NCI-H510A treated with DMSO at 0.1 percent for 48 hours (cell line): ENCODE data around the gene N4BP2.
A peak's percentile ranks its signal among the peaks of the same experiment; 100 is the strongest.
"Not testable (repeated sequence)": the region's sequence is repeated elsewhere in the genome, so short reads cannot be mapped to it uniquely, and the experiment has no call there.

ENCODE experiments used
- DNase-seq: peaks from one replicate; lab custom pipeline; 2025; lab: John Stamatoyannopoulos, UW

The N4BP2 gene

DNA sequence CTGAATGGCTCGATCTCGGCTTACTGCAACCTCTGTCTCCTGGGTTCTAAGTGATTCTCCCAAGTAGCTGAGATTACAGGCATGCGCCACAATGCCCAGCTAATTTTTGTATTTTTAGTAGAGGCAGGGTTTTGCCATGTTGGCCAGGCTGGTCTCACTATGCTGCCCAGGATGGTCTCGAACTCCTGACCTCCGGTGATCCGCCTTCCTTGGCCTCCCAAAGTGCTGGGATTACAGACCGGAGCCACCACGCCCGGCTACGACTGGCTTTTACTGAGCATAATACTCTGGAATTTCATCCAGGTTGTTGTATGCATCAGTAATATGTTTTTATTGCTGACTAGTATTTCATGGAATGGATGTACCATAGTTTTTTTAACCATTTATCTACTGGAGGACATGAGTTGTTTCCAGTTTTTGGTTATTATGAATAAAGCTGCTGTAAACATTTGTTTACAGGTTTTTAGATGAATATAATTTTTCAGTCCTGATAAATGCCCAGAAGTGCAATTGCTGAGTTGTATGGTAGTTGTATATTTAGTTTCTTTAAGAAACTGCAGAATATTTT is 31.2 kb downstream of the N4BP2 start:
- DNase-seq, result no peak

DNA sequence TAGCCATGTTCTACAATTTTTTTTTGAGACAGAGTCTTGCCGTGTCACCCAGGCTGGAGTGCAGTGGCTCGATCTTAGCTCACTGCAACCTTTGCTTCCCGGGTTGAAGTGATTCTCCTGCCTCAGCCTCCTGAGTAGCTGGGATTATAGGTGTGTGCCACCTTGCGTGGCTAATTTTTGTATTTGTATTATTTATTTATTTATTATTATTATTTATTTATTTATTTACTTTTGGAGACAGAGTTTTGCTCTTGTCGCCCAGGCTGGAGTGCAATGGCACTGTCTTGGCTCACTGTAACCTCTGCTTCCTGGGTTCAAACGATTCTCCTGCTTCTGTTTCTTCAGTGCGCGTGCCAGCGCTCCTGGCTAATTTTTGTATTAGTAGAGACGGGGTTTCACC is 36.8 kb downstream of the N4BP2 start:
- not testable (repeated sequence) for DNase-seq

DNA sequence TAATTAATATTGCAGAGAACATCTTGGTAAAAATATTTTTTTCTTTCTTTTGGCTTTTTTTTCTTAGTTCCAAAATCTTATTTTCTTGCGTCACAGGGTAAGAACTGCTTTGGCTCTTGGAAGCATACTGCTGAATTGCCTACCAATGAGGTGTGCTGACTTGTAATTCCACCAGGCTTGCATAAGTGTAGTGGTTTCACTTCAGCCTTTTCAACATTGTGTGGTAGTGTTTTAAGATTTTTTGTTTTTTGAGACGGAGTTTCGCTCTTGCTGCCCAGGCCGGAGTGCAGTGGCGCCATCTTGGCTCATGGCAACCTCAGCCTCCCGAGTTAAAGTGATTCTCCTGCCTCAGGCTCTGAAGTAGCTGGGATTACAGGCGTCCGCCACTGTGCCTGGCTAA is 42.4 kb downstream of the N4BP2 start:
- no peak for DNase-seq

DNA sequence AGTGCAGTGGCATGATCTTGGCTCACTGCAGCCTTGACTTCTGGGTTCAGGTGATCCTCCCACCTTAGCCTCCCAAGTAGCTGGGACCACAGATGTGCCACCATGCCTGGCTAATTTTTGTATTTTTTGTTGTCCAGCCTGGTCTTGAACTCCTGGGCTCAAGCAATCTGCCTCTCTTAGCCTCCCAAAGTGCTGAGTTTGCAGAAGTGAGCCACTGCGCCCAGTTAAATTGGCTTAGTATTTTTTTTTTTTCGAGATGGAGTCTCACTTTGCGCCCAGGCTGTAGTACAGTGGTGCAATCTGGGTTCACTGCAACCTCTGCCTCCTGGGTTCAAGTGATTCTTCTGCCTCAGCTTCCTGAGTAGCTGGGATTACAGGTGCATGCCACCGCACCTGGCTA is 50.5 kb downstream of the N4BP2 start:
- DNase-seq, result not testable (repeated sequence)

DNA sequence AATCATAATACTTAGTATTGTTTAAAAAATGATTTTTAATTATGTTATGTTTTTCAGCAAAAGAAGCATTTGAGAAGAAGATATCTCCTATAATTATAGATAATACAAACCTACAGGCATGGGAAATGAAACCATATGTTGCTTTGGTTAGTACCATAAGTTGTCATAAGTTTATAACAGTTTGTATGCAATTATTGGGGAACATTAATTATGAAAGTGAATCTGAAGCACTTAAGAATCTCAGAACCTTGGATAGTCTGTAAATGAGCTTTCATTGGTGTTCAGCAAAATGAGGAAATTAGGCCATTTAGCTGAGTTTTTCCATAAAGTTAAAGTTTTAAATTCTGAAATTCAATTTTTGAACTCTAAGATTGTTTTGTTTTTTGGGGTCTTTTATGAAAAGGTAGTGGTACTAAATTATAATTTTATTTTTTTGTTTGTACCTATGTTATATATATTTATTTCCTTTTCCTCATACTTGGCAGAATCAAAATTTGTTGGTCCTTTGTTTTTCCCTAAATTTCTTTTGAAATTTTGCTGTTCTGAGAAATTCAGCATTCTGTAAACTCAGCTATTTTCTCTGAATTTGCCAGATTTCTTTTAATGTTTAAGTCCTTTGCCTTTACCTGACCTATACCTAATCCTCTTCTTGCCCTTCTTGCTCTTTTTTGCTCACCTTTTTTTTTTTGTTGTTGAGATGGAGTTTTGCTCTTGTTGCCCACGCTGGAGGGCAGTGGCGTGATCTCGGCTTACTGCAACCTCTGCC is 55.6 kb downstream of the N4BP2 start:
- no peak for DNase-seq

DNA sequence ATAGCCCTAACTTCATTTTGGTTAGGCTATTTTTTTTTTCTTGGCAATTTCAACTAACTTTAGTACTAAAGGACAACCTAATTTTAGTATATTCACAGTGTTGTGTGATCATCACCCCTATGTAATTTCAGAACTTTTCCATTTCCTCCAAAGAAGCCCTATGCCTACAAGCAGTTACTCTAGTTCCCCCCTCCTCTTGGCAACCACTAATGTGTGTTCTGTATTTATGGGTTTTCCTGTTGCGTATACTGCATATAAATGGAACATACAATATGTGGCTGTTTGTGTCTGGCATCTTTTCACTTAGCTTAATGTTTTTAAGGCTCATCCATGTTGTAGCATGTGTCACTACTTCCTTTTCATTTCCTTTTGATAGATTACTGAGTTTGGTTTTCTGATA is 57.6 kb downstream of the N4BP2 start:
- no peak for DNase-seq

DNA sequence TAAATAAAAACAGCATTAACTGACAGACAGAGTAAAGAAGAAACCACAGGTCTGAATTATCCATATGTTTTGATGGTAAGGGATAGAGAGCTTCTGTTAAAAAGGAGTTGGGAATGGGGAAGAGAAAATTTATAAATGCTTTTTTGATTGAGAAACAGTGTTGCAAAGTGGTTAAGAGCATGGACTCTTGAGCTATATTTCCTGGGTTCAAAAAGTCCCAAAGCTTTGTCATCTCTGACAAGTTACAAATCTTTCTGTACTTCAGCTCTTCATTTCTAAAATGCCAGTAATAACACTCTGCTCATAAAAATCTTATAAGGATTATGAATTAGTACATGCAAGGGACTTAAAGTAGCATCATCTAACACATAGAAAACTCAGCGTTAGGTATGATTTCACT is 62.2 kb downstream of the N4BP2 start:
- DNase-seq, result no peak

DNA sequence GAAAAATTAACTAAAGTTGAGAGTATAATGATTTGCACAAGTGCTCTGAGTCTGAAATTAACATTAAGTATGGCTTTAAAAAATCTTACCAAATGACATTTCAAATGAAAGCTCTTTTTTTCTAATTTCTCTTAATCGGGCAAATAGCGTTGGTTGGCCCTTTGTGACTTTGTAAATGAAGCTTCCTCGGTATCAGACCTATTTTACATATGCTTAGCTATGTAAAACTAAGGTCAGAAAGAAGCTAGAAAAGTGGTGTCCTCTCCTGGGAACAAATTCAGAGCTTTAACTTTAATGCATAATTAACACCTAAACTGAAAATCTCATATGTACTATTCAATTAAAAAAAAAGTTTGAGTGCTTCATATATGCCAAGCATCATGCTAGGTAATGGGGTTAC is 62.7 kb downstream of the N4BP2 start:
- no peak for DNase-seq

DNA sequence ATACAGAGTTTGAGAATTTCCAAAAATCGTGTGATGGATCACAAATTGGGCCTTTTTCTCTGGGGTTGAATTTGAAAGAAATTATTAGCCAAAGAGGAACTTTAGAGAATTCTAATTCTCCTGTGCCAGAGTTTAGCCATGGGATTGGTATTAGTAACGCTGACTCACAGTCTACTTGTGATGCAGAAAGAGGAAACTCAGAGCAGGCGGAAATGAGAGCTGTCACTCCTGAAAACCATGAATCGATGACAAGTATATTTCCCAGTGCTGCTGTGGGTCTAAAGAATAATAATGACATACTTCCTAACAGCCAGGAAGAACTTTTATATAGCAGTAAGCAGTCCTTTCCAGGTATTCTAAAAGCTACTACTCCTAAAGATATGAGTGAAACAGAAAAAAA is 64.9 kb downstream of the N4BP2 start:
- DNase-seq, result no peak

DNA sequence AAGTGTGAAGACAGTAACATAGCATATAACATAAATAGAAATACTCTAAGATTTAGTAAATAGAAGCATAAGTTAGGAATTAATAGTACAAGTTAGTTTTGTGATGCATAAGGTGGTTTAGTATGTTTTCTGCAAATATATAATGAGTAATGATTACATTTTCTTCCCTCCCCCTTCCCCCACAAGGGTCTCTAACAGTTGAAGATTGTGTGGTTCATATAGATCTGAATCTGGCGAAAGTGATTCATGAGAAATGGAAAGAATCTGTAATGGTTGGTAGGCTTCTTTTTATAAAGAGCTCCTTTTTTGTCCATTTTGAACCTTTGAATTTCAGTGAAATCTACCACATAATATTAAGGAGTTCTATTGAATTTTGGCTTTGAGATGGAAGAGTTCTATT is 66.3 kb downstream of the N4BP2 start:
- no peak for DNase-seq

DNA sequence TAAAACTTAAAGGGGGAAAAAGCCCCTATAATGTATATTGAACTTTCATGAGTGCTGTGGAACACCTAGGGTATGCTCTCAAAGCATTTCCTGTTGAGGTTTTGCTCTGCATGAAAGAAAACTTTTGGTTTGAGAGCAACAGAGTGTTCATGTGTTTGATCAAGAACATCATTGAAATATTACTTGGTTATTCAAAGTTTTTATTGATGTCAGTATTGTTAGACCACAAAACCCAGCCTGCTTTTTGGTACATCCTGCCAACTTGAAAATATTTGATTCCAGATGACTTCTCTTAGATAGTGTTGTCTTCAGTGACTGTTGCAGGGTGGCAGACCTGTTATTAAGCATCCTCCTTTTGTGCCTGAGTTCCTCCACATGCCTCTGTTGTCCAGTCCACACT is 68.0 kb downstream of the N4BP2 start:
- no peak for DNase-seq

DNA sequence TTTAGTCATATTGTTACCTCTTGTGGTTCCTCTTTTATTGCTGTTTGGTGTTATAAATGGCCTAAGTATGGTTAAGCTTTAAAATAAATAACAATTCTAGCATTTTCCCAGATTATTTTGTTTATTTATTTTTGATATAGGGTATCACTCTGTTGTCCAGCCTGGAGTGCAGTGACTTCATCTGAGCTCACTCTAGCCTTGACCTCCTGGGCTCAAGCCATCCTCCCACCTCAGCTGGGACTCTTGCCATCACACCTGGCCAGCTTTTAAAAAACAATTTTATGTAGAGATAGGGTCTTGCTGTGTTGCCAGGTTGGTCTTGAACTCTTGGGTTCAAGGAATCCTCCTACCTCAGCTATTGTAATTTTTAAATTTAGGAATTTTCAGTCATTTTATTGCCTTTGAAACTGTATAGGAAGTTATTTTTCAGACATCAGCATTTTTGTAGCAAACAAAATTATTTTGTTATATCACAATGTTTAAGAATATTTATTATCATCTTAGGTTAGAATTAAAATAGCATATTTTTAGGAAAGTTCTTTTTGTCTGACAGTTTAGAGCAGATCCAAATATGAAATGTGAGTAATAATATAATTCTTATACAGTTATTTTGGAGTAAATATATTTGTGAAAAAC is 73.9 kb downstream of the N4BP2 start:
- DNase-seq, result no peak

DNA sequence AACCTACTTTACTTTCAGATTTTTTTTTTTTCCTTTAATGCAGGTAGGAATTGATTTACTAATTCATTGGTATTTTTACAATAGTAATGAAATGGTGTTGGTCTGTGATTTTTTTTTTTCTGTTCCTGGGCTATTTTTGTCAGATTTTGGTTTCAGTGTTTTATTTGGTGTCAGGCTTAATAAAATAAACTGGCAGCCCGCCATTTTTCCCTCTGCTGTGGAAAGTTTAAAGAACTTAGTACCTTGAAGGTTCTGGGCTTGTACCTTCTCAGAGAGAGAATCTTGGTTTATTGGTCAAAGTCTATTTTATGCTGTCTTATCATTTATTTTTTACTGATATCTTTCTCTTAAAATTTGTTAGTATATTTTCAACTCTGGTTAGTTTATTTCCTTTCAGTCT is 76.2 kb downstream of the N4BP2 start:
- DNase-seq, result no peak

DNA sequence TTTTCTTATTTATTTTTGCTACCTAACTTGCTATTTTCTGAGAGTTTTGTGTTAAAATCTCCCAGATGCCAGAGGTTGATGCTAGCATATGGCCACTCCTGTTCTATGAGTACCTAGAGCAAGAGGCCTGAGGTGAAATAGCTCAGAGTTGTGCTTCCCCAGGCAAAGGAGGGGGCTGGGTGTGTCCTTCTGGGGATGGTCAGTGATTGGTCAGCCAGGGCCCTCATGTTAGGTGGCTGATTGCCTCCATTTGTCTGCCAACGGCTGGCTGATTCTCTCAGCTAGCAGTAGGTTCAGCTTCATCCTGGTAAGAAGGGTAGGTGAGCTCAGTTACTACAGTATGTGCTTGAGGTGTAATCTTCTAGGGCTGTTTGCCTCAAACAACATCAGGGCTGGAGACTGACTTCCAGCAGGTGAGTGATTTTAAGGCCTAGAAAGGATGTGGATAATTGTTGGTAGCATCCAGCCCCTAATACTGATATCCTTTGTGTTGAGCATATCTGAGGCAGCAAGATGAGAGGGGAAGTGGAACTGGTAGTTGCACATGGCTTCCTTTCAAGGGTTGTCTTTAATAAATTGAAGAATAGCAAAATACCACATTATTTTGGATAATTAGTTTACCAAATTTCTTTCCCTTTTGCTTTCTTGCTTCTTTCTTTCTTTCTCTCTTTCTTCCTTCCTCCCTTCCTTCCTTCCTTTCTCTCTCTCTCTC is 77.7 kb downstream of the N4BP2 start:
- DNase-seq, result no peak

DNA sequence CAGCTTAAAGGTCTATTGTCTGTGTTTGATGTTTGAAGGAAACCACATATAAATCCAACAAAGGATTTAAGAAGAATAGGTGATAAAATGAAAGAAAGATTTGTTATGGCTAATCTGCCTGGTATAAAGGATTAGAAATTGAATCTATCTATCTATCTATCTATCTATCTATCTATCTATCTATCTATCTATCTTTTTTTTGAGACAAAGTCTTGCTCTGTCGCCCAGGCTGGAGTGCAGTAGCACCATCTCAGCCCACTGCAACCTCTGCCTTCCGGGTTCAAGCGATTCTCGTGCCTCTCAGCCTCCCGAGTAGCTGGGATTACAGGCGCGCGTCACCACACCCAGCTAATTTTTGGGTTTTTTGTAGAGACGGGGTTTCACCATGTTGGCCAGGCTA is 79.6 kb downstream of the N4BP2 start:
- not testable (repeated sequence) for DNase-seq

DNA sequence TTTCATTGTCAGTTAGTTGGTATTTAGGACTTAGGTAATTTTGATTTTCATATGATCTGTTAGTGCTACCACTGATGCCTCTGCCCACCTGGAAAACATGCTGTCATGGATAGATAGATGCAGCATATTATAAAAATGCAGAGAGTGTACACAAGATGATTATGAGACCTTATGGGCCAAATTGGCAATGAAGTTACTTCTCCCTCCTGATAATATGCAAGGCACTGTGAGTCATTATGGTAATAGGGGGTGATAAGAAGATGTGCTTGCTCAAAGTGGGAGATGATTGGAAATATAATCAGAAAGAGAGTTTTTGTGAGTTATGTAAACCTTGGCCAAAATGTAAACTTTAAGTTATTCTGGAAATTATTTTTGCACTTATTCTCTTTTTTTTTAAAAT is 83.5 kb downstream of the N4BP2 start:
- no peak for DNase-seq

DNA sequence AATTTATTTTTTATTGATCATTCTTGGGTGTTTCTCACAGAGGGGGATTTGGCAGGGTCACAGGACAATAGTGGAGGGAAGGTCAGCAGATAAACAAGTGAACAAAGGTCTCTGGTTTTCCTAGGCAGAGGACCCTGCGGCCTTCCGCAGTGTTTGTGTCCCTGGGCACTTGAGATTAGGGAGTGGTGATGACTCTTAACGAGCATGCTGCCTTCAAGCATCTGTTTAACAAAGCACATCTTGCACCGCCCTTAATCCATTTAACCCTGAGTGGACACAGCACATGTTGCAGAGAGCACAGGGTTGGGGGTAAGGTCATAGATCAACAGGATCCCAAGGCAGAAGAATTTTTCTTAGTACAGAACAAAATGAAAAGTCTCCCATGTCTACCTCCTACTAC is 83.9 kb downstream of the N4BP2 start:
- DNase-seq, result not testable (repeated sequence)

DNA sequence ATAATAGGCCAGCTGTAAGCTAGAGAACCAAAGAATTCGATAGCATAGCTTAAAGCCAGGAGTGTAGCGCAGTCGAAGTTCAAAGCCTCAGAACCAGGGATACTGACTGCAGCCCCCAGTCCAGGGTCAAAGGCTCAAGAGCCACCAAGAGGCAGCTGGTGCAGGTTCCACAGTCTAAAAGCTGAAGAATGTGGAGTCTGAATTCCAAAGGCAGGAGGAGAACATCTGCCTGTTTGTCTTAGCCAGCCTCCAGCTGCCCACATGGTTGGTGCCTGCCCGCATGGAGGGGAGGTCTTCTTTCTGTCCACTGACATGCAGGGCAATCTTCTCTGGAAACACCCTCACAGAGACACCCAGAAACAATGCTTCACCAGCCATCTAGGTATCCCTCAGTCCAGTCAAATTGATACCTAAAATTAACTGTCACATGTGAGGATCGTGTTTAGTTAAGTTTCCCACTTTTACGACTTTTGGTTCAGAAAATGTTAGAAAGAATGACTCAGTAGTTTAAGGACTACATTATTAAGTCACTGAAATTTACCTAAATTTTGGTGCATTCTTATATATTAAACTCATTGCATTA is 87.4 kb downstream of the N4BP2 start:
- DNase-seq, result no peak

DNA sequence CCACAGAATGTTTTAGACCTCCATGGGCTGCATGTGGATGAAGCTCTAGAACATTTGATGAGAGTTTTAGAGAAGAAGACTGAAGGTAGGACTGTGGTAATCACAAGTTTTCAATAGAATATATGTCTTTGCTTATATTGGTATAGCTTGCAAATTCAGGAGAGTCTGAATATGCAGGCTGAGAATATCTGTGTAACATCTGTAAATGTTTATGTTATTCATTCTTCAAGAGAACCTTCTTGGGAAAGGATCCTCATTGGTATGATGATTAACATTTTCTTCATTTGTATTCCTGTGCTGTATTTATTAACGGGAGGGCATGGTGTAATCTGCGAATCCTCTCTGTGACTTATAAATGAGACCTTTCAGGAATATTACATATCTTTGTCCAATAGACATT is 88.1 kb downstream of the N4BP2 start:
- DNase-seq, result no peak

DNA sequence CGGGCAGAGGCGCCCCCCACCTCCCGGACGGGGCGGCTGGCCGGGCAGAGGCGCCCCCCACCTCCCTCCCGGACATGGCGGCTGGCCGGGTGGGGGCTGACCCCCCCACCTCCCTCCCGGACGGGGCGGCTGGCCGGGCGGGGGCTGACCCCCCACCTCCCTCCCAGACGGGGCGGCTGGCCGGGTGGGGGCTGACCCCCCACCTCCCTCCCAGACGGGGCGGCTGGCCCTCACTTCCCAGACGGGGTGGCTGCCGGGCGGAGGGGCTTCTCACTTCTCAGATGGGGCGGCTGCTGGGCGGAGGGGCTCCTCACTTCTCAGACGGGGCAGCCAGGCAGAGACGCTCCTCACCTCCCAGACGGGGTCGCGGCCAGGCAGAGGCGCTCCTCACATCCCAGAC is 90.8 kb downstream of the N4BP2 start:
- not testable (repeated sequence) for DNase-seq

DNA sequence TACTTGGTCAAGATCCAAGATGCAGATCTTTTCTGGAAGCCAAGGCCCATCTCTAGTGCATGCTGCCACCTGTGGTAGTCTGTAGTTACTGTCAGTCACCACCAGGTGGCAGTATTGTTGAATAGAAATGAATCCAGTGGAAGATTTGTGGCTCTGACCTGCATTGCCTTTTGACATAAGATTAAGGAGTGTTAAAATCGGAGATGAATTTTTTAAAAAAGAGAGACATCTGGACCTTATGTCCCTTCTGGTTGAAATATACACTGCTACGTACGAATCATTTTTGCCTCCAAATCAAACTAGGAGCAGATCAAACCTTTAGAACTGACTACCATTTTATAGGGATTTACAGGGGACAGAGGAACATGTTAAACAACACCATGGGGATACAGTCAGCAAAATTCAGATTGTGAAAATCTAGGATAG is 93.3 kb downstream of the N4BP2 start:
- peak; percentile 15 for DNase-seq

DNA sequence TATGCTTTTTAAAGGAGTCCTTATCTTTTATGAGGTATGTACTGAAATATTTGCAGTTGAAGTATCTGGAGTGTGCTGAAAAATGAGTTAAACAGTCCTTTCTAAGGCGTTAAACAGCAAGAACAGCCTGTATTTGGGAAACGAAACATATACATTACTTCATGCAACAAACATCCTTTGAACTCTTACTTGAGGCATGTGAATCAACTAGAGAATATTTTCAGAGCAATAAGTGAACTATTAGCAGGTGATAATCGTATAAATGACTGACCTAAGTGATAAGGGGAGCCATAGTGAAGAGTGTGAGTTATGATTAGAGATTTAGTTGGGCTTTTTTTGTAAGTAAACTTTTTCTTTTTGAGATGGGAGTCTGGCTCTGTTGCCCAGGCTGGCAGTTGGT is 94.3 kb downstream of the N4BP2 start:
- no peak for DNase-seq

DNA sequence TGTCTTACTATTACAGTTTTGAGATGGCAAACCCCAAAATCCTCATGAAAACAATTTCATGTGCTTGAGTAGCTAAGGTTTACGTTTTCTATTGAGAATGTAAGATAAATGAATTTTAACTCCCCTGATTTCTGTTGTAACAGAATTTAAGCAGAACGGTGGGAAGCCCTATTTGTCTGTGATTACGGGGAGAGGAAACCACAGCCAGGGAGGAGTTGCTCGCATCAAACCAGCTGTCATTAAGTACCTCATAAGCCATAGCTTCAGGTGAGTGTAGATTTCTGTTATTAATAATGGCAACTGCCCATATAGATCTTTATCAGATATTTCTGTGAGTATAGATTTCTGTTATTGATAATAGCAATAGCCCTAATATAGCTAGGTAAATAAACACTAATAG is 96.0 kb downstream of the N4BP2 start:
- no peak for DNase-seq
